GM12873 (cell line): Measurements from ENCODE around the gene SMIM31.

Source experiments
- TF ChIP-seq, protein P1 (sequence below): IDR thresholded peaks from 2 replicates; pipeline ENCODE4 v1.5.1; 2012; ENCODE audit warnings: low read depth, mild to moderate bottlenecking, moderate library complexity, low read length, control low read depth; ENCODE audit not compliant: insufficient read depth; ENCODE audit errors: missing control alignments

Gene SMIM31

DNA sequence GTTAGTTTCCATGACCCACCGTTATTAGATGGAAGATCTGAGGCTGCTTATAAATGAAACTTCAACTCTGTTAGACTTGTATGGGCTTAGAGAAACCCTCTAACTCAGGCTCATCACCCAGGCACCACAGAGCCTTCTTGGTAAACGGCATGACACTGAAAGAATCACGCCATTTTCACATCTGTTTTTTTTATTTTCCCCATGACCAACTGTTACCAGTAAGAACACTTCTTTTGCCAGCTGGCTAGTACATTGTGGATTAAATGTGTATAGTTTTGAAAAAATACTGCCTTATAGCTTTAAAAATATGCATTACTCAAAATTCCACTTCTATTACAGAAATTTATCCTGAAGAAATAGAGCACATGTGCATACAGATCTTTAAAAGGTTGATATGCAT lies 75.0 kb downstream of the SMIM31 start:
- TF ChIP-seq, protein P1, sequence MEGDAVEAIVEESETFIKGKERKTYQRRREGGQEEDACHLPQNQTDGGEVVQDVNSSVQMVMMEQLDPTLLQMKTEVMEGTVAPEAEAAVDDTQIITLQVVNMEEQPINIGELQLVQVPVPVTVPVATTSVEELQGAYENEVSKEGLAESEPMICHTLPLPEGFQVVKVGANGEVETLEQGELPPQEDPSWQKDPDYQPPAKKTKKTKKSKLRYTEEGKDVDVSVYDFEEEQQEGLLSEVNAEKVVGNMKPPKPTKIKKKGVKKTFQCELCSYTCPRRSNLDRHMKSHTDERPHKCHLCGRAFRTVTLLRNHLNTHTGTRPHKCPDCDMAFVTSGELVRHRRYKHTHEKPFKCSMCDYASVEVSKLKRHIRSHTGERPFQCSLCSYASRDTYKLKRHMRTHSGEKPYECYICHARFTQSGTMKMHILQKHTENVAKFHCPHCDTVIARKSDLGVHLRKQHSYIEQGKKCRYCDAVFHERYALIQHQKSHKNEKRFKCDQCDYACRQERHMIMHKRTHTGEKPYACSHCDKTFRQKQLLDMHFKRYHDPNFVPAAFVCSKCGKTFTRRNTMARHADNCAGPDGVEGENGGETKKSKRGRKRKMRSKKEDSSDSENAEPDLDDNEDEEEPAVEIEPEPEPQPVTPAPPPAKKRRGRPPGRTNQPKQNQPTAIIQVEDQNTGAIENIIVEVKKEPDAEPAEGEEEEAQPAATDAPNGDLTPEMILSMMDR = no peak

DNA sequence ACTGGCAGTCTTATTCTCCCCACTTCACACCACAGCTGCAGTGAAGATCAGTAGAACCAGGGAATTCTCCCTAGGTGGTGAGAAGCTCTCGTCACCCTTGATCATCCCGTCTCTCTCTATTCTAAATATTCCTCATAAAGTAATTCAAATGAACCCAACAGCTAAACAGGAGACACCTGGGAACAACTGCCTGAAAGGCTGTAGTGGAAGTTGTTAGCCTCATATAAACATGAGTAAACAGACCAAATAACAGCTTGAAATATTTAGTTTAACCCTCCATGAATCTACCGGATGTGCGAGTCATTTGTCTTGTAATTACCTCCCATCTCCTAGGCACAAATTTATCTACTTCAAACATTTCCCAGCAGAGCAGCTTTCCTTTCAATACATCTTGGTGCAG lies 92.6 kb downstream of the SMIM31 start:
- TF ChIP-seq, protein P1 = no peak

DNA sequence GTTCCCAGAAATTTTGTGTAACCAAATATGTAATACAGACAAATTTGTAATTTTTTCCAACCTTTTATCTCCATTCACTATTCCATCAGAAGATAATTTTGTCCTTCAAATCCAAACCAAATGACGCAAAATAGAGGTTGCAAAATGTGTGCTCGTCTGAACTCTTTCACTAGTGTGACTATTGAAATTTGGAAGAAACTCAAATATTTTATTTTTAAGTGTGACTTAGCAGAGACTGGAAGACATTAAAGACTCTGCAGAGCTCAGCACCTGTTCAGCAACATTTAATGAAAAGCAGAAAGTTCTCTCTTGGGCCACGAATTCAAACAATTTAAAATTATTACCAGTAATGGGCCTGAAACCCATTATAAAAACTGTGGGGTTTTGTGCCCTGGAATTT lies 93.1 kb downstream of the SMIM31 start:
- TF ChIP-seq, protein P1 = no peak

DNA sequence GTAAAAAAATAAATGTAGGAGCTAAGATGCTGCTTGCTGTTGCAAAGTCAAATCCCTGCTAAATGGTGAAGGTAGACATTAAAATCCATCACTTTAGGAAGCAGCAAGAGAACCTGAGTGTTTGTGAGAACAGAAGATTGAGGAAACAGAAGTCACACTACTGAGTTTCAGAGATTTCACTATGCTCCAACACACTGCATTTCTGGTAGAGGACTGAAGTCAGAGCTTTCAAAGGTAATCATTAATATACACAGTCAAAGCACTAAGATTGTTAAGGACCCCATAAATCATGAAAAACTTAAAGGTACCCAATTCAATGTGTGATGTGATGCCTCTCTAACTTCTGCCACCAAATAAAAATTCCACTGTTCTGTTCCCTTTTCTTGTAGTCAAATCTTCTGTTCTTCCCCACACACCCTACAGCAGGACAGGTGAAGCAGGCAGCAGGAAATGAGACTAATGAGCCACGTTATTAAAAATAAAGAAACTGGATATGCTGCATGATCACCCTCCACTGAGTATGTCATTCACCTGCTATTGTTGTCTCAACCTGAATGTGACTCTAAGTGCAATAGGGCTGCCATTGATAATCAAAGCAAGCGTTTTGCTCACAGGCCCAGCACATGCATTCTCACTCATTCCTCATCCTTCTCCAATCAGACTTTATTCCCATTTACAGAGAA lies 94.2 kb downstream of the SMIM31 start:
- TF ChIP-seq, protein P1 = no peak
